Measurements from ENCODE around the gene CDR2L. TPM values are rescaled to one million over a fixed set of nuclear protein-coding genes. Genes with fewer than 3 reads are reported as not detected.

CDR2L gene
- total RNA-seq, 4 donors from 2014 or later: 1.3 to 3.6 (median 2.6) TPM

DNA sequence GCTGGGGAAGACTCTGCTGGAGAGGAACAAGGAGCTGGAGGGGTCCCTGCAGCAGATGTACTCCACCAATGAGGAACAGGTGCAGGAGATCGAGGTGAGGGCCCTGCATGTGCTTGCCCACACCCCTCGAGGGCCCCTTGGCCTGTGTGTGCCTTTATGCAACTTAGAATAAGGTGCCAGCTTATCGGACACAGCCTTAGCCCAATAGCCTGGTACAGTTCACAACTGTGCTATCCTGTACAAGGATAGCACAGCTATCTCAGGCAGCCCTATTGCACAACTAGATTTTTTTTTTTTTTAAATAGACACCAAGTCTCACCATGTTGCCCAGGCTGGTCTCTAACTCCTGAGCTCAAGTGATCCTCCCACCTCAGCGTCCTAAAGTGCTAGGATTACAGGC lies 12.1 kb downstream of the CDR2L start:
- H3K4me1 ChIP-seq: no peaks in the 10 kb centered on the region
- no peak for ATAC-seq
- in situ Hi-C loops (cut with MboI; ENCODE audit: low sequenced_read_pairs in 4 of 4) (no loop called here), intact Hi-C loops (cut with DNase I; ENCODE audit: low total_unique reads) (no loop called here)
- H3K9me3 ChIP-seq: no peaks in the 10 kb centered on the region
- H3K27ac ChIP-seq: no peak overlapping the region
- no peaks in the 10 kb centered on the region for H3K27me3 ChIP-seq
- peaks cover 0 to 4% of the 10 kb centered on the region in 2 donors for H3K36me3 ChIP-seq
- TF ChIP-seq, protein P1, sequence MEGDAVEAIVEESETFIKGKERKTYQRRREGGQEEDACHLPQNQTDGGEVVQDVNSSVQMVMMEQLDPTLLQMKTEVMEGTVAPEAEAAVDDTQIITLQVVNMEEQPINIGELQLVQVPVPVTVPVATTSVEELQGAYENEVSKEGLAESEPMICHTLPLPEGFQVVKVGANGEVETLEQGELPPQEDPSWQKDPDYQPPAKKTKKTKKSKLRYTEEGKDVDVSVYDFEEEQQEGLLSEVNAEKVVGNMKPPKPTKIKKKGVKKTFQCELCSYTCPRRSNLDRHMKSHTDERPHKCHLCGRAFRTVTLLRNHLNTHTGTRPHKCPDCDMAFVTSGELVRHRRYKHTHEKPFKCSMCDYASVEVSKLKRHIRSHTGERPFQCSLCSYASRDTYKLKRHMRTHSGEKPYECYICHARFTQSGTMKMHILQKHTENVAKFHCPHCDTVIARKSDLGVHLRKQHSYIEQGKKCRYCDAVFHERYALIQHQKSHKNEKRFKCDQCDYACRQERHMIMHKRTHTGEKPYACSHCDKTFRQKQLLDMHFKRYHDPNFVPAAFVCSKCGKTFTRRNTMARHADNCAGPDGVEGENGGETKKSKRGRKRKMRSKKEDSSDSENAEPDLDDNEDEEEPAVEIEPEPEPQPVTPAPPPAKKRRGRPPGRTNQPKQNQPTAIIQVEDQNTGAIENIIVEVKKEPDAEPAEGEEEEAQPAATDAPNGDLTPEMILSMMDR (IDR thresholded peaks at IDR 0.05 in 4 of 5, conservative IDR thresholded peaks at IDR 0.05 in 1 of 5): no peak
- no peak for TF ChIP-seq POLR2A (IDR thresholded peaks at IDR 0.05)
- H3K4me3 ChIP-seq: no peak overlapping the region
- no peak for DNase-seq

DNA sequence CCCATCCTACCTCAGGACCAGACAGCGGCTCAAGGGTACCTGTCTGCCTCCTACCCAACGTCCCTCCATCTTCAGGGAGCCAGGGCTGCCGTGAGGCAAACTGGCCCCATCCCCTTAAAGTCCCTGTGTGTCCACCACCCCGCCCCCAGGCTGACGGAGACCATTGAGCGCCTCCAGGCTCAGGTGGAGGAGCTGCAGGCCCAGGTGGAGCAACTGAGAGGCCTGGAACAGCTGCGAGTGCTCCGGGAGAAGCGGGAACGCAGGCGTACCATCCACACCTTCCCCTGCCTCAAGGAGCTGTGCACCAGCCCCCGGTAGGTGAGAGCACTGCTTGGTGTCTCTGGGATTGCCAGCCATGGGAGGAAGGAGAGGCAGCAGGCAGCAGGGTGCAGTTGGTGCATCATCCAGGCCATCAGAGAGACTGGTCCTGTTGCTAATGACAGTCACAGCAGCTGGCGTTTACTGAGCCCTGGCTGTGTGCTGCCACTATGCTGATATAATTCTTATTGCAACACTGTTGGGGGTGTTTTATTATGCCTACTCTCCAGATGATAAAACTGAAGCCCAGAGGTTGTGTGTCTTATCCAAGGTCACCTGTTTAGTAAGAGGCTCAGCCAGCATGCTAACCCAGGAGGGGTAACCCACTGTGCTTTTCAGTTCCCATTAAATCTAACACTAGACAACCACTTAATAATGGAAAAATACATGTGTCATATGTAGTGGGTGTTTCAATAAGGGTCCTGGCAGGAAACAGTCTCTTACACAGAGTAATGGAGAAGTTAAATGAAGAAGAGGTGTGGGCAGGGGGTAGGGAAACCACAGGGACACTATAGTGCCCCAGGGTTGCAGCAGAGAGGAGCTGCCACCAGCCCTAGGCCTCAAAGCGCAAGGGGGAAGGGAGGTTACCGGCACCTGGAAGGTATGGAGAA lies 14.7 kb downstream of the CDR2L start:
- peaks cover 0 to 4% of the 10 kb centered on the region in 2 donors for H3K36me3 ChIP-seq
- no peaks in the 10 kb centered on the region for H3K27me3 ChIP-seq
- no peak overlapping the region for H3K4me3 ChIP-seq
- no peak overlapping the region for H3K27ac ChIP-seq
- H3K9me3 ChIP-seq: no peaks in the 10 kb centered on the region
- in situ Hi-C loops (cut with MboI; ENCODE audit: low sequenced_read_pairs in 4 of 4): no loop called here
- TF ChIP-seq POLR2A (IDR thresholded peaks at IDR 0.05): no peak
- TF ChIP-seq, protein P1 (IDR thresholded peaks at IDR 0.05 in 4 of 5, conservative IDR thresholded peaks at IDR 0.05 in 1 of 5): no peak
- intact Hi-C loops (cut with DNase I; ENCODE audit: low total_unique reads): no loop called here
- no peaks in the 10 kb centered on the region for H3K4me1 ChIP-seq
- DNase-seq (no peak), ATAC-seq (no peak)

DNA sequence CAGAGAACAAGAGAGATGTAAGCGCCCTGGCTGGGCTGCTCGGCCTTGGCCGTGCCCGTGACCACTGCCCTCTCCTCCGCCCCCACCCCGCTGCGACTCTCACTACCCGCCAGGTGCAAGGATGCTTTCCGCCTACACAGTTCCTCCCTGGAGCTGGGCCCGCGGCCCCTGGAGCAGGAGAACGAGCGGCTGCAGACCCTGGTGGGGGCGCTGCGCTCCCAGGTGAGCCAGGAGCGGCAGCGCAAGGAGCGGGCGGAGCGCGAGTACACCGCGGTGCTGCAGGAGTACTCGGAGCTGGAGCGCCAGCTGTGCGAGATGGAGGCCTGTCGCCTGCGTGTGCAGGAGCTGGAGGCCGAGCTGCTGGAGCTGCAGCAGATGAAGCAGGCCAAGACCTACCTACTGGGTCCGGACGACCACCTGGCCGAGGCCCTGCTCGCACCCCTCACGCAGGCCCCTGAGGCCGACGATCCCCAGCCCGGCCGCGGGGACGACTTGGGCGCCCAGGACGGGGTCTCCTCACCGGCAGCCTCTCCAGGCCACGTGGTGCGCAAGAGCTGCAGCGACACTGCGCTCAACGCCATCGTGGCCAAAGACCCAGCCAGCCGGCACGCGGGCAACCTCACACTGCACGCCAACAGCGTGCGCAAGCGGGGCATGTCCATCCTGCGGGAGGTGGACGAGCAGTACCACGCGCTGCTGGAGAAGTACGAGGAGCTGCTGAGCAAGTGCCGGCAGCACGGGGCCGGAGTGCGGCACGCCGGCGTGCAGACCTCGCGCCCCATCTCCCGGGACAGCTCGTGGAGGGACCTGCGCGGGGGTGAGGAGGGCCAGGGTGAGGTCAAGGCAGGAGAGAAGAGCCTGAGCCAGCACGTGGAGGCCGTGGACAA lies 15.9 kb downstream of the CDR2L start:
- Histone ChIP-seq H3K4me3 (no peak overlapping the region), H3K27me3 (no peaks in the 10 kb centered on the region), H3K4me1 (no peaks in the 10 kb centered on the region), H3K27ac (no peak overlapping the region), H3K9me3 (no peaks in the 10 kb centered on the region), H3K36me3 (peaks cover 0 to 4% of the 10 kb centered on the region in 2 donors)
- ATAC-seq (no peak), DNase-seq (no peak)
- in situ Hi-C loops (cut with MboI; ENCODE audit: low sequenced_read_pairs in 4 of 4) (no loop called here), intact Hi-C loops (cut with DNase I; ENCODE audit: low total_unique reads) (no loop called here)
- no peak for TF ChIP-seq POLR2A (IDR thresholded peaks at IDR 0.05)
- TF ChIP-seq, protein P1 (IDR thresholded peaks at IDR 0.05 in 4 of 5, conservative IDR thresholded peaks at IDR 0.05 in 1 of 5): no peak

DNA sequence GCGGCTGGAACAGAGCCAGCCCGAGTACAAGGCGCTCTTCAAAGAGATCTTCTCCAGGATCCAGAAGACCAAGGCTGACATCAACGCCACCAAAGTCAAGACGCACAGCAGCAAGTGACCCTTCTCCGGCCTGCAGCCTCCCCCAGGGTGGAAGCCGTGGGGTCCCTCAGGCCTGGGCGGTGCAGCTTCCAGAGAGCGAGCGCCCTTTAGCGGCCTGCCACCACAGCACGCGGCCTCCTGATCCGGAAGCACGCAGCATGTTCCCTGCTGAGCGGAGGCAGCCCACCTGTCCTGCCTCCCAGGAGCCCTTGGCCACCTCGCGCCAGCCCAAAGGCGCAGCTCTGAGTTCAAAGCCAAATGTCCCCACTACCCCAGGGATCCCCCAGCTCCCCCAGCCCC lies 16.5 kb downstream of the CDR2L start:
- TF ChIP-seq POLR2A (IDR thresholded peaks at IDR 0.05): no peak
- TF ChIP-seq, protein P1 (IDR thresholded peaks at IDR 0.05 in 4 of 5, conservative IDR thresholded peaks at IDR 0.05 in 1 of 5): no peak
- Histone ChIP-seq H3K9me3 (no peaks in the 10 kb centered on the region), H3K27ac (no peak overlapping the region), H3K4me1 (no peaks in the 10 kb centered on the region), H3K36me3 (peaks cover 0 to 4% of the 10 kb centered on the region in 2 donors), H3K27me3 (no peaks in the 10 kb centered on the region), H3K4me3 (no peak overlapping the region)
- intact Hi-C loops (cut with DNase I; ENCODE audit: low total_unique reads): no loop called here
- ATAC-seq (no peak), DNase-seq (no peak)
- in situ Hi-C loops (cut with MboI; ENCODE audit: low sequenced_read_pairs in 4 of 4): no loop called here

Measured in gastrocnemius medialis (tissue), 4 donors.